Mammary microvascular endothelial cell (primary cell): ENCODE measurements around the gene MON1A. TPM values are rescaled to one million over a fixed set of nuclear protein-coding genes. Genes with fewer than 3 reads are reported as not detected.

Source experiments
- total RNA-seq: library from RNA; depleted of rRNA; stranded (reverse); fragments of >200 nt; gene quantifications from 2 replicates; pipeline ENCODE4 v1.2.3, GENCODE V29; 2015

MON1A gene
- total RNA-seq: 23.2 and 27.2 TPM in 2 replicates

DNA sequence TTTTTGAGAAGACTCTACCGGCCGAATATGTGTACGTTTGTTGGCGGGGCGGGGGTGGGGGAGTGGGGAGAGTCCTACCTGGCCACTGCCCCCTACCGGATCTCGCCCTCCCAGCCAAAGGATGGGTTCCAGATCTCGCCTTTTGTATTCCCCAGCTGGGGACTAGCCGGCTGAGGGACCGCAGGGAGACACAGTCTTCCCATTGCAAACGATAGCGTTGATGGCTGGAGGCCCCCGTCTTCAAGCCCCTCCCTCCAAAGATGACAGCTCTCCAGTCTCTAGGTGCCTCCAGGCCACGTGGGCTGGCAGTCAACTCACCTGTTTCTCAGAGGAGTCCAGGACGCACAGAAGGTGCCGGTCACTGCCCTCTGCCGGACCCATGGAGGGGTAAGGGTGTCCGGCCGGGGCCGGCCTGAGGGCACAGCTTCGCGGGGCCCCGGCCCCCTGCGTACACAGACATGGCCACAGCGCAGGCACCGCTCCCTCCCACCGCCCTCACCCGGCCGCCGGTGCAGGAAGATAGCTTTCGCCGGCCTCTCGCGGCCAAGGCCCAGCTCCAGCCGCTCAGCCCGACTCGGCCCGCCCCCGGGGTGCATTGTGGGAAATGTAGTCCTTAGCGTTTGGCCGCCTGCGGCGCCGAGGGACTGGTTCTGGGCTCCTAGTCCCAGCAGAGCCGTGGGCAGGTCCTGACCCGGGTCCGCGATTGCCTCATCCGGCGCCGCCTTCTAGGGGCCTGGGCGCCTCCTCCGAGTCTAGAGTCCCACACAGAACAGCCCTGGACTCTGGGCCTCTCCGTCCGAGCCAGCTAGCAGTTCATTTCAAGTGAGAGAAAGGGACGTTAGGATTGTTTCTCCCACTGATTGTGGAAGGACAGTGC, at the start of gene MON1A:
Gene MON1A, minus strand, starts transcription at position 521 of the 877 bp plus-strand sequence. CDS start 16,465 bp downstream, outside the sequence.

DNA sequence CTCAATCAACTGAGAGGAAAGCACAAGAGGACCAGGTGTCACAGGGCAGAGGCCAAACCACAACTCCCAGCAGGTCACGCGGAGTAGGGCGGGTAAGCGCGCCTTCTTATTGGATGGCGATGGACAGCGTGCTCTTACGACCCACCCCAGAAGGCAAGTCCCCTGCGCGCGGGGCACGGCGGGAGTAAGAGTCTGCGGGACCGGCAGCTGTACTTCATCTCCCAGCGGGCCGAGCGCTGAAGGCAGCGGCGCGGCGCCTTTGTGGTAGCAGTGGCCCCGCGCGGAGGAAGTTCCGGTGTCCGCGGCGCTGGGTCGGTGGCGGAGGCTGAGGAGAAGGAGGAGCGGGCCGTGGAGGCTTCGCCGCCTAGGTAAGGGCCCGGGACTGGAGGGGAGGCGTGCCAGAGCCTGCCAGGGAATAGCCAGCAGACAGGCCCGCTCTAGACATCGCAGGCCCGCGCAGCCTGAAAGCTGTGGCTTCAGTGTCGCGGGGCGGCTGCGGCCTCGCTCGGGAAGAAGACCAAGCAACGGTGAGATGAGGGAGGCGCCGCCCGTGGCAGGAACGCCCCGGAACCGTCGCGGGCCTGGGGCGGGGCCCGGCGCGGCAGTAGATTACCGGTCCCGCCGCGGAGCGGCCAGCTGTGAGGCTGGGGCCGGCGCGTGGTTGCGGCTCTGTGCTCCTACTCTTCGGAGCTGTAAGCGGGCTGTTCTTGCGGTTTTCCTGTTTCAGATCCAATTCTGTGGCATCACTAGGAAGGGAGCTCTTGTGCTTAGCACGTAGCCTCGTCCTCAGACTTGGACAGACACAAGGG, 10.5 kb upstream of the MON1A start, which contains the start of gene RBM6:
Gene RBM6, plus strand, starts transcription at position 293 of the 809 bp plus-strand sequence. CDS start 22,492 bp downstream, outside the sequence.

DNA sequence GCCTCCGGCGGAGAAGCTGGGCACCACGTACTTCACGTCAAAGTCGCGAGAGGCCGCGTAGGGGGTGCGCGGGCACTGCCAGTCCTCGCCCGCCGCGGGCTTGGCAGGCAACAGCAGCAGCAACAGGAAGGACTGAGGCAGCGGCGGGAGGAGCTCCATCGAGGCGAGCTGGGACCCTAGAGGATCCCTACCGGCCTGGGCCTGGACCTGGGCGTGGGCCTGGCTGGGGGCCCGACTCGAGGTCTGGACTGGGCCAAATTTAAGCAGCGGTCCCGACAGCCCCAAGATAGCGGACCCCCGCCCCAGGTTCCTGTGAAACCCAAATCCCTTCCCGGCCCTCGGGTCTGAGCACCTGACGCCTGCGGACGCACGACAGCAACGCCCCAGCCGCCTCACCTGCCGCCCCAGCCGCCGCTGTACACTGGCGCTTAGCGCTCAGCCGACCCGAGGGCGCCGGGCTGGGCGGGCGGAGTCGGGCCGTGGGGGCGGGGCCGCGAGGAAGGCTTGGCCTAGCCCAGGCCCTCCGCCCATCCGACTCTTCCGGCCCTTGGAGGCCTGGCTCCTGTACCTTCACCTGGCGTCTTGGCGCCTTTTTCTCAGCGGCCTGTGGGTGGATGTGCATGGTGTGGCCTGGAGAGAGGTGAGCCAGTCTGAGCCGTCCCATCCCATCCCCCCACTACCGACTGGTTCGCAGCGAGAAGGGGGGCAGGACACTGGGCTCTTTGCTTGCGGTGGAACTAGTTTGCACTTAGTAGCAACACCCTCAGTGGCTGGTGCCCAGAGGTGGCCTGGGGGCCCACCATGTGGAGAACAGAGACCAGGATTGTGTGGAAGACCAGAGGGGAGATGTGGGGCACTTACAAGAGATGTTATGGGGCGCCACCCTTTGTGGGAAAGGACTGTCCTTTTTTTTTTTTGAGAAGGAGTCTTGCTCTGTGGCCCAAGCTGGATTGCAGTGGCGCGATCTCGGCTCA, 25.9 kb downstream of the MON1A start, which contains the start of gene MST1R:
Gene MST1R, minus strand, starts transcription at position 423 of the 974 bp plus-strand sequence. Its CDS starts 264 bp downstream, at position 159.

DNA sequence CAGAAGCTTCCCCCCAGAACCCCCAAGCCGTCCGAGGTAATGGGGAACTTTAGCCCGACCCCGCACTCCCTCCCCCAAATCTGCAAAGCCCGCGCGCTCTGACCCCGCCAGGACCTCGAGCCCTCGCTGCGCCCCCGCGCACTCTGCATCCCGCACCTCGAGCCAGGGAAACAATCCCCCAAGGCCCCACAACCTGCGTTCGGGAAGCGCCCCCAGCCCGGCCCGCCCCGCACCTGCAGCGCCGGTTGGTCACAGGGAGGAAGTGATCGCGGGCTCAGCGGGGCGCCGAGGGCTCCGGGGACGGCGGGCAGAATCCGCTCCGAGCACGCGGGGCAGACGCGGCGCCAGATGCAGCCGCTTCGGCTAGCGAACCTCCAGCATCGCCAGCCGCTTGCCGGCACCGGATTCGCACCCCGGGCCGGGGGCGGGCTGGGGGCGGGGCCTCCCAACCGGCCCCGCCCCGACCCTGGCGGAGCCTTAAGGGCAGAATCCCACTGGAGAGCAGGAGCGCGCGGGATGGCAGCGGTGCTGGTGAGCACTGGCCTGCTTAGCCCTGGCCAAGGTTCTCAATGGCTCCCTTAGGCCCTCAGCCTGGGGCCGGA, 60.0 kb downstream of the MON1A start, which contains the start of gene CAMKV:
Gene CAMKV, minus strand, starts transcription at position 382 of the 602 bp plus-strand sequence. CDS start 7,518 bp downstream, outside the sequence.

Other genes with a start within 250 kb of the MON1A start
- 1.1 and 1.3 TPM in 2 replicates for gene MST1, start 240.3 kb downstream of the MON1A start, total RNA-seq
- gene RNF123, start 240.3 kb downstream of the MON1A start, total RNA-seq: 20.1 and 21.2 TPM in 2 replicates
- 1.5 TPM in 1 of 2 replicates, not detected in the other for gene AMIGO3, start 210.1 kb downstream of the MON1A start, total RNA-seq
- 63.4 and 65.8 TPM in 2 replicates for gene GMPPB, start 205.9 kb downstream of the MON1A start, total RNA-seq
- 35.8 and 36.9 TPM in 2 replicates for gene IP6K1, start 143.3 kb downstream of the MON1A start, total RNA-seq
- not detected in 2 replicates for gene CDHR4, start 129.9 kb downstream of the MON1A start, total RNA-seq
- gene INKA1, start 126.5 kb downstream of the MON1A start, total RNA-seq: 12.7 and 17.6 TPM in 2 replicates
- 36.6 and 46.2 TPM in 2 replicates for gene UBA7, start 115.9 kb downstream of the MON1A start, total RNA-seq
- gene TRAIP, start 73.2 kb downstream of the MON1A start, total RNA-seq: 8.4 and 9.1 TPM in 2 replicates
- not detected in 2 replicates for gene CAMKV, start 59.9 kb downstream of the MON1A start, total RNA-seq
- 0.79 and 1.7 TPM in 2 replicates for gene MST1R, start 25.9 kb downstream of the MON1A start, total RNA-seq
- 20.2 and 22.9 TPM in 2 replicates for gene RBM6, start 10.3 kb upstream of the MON1A start, total RNA-seq
- gene RBM5, start 159.1 kb upstream of the MON1A start, total RNA-seq: 60.9 and 68.9 TPM in 2 replicates
- gene SEMA3F, start 225.5 kb upstream of the MON1A start, total RNA-seq: 160 and 166 TPM in 2 replicates